GM18870 (cell line): ENCODE measurements around the gene RPS23.
A peak's percentile ranks its signal among the peaks of the same experiment; 100 is the strongest.

Source experiments
- ATAC-seq: cut with Tn5 transposase; IDR thresholded peaks from one replicate; pipeline ENCODE4 v1.9.1; 2021; ENCODE audit warnings: moderate library complexity; ENCODE audit not compliant: unreplicated experiment

Gene RPS23

DNA sequence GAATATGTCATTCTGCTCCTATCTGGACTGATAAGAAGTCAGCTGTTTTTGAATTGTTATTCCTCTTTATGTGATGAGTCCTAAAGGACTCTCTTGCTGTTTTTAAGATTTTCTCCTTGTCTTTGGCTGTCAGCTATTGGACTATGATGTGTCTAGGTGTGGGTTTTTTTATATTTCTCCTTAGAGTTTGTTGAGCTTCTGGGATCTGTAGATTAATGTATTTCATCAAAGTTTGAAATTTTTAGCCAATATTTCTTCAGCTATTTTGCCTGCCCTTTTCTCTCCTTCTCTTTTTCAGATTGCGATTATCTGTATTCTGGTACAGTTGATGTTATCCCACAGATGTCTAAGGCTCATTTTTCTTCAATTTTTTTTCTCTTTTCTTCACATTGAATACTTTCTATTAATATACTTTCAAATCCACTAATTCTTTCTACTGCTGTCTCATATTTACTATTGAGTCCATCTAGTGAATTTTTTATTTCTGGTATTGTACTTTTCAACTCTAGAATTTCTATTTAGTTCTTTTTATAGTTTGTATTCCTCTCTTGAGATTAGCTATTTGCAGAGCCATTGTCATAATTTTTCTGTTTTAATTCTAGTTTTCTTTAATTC is 31.1 kb downstream of the RPS23 start:
- no peak for ATAC-seq

DNA sequence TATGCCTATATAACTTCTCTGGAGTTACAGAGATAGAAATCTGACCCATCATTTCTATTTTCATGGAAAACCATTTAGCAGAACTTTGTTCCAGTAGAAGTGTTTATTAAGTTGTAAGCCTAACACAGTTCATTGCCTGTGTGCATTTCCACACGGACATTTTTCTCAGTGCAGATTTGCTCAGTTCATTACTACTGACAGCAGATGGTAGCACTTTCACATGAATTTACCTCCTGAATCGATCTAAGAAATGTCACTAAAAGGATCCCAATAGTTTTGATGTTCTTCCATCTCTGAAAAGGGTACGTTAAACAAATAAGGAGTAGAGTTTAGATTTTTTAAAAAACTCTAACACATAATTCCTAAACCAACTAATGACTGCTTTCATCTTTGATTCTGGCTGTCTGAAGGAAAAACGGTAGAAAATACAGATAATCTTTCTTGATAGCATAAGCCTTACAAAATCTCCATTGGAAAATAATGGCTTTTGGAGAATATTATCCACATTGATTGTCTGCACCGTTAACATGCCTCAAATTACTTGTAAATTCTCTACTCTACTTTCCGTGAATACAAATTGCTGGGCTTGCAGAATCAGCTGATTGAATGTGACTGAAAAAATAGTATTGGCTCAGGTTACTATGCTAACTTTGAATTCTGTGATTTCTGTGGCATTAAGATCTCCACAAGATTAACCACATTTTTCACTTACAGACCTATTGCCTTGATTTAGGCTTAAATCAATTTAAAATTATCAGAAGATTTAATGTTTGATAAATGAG is 33.1 kb downstream of the RPS23 start:
- no peak for ATAC-seq

DNA sequence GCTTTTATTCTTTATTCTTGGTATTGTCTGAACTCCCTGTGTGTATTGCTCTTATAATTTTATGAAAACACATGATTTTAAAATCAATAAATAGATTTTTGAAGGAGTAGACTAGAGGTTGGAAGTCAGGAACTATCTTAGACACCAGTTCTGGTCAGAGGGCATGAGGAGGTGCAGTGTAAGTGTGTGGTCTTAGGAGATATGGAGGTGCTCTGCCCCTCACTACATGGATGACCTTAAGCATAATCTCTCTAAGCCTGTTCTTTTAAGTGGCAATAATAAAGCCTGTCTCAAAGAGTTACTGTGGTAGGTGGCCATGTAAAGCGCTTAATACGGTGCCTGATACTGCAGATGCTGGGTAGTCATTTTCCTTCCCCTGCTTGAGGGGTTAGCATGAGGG is 34.0 kb downstream of the RPS23 start:
- ATAC-seq, result no peak

DNA sequence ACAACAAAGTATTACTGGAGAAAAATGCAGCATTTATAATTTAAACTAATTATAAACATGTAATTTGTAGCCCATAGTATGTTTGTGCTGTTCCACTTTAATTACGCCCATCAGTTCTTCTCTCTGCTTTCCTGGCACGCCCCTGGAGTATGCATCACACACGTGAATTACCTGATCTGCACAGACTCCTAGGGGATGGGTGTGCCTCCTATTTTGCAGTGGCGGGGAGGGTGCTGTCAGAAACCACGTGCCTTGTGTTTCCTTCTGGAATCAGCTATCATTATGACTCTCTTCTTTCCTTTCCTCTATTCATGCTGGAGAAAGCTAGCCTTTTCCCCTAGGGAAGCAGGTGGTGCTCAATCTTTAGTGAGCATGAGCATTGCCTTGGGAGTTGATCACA is 43.3 kb downstream of the RPS23 start:
- ATAC-seq, result no peak

DNA sequence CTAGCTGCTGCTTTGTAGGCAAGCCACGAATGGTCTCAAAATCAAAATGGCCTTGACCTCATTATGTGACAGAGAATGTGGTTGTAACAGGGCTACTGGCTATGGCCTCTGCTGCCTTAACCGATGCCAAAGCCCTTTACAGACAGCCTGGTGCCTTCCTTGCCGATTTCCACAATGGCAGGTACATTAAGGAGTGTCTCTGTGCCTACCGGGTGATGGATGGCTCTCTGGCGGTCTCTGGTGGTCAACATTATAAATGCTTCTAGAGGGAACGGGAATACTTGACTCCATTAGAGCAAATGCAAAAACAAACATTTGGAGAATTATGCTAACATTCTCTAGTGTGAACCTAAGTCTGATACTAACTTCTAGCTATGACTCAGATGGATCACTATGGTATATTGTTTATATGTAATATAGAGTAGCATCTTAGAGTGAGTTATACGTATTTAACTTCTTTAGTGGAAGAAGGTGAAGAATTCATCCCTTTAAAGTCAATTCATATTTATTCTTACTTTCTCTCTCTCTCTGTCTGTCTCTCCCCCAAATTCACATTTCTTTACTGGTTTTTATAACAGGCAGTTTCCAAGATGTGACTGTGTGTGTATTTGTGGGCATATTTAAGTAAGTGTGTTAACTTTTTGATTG is 52.5 kb downstream of the RPS23 start:
- ATAC-seq, result peak; percentile 63
